ENCODE data around the gene CNTNAP2.

DNA sequence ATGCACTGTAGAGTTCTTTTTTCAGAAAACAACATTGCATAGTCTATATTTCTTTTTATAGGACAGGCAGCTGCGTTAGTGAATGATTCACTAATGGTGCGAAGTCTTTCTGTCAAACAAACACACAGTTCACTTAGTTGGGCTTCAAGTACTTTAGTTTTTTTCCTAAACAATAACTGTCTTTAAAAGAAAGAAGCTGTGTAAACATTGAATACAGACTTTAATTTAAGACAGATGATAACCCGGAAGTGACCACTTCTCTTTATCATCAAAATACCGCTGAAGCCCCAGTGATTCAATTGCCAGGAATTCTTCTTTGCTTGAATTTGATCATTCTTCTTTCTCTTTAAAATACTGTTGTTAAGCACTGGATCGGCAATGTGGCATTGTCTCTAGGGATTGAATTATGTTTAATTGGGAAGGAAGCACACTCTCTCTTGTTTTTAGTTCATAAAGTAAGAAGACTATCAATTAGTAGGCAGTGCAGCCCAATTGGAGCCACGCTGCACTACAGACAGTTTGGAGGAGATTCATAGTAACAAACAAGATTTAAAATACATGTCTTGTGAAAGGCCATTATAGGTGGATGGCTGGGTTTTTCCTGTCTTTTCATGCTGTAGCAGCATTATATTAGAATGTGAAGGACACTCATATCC, 30.4 kb downstream of the CNTNAP2 start:
- TF ChIP-seq, protein P1, sequence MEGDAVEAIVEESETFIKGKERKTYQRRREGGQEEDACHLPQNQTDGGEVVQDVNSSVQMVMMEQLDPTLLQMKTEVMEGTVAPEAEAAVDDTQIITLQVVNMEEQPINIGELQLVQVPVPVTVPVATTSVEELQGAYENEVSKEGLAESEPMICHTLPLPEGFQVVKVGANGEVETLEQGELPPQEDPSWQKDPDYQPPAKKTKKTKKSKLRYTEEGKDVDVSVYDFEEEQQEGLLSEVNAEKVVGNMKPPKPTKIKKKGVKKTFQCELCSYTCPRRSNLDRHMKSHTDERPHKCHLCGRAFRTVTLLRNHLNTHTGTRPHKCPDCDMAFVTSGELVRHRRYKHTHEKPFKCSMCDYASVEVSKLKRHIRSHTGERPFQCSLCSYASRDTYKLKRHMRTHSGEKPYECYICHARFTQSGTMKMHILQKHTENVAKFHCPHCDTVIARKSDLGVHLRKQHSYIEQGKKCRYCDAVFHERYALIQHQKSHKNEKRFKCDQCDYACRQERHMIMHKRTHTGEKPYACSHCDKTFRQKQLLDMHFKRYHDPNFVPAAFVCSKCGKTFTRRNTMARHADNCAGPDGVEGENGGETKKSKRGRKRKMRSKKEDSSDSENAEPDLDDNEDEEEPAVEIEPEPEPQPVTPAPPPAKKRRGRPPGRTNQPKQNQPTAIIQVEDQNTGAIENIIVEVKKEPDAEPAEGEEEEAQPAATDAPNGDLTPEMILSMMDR (IDR thresholded peaks at IDR 0.05), result no peak
- TF ChIP-seq POLR2A (IDR thresholded peaks at IDR 0.05), result no peak

Measured in testis (tissue), 2 donors.